ENCODE measurements around the gene PROM2.

The PROM2 gene

DNA sequence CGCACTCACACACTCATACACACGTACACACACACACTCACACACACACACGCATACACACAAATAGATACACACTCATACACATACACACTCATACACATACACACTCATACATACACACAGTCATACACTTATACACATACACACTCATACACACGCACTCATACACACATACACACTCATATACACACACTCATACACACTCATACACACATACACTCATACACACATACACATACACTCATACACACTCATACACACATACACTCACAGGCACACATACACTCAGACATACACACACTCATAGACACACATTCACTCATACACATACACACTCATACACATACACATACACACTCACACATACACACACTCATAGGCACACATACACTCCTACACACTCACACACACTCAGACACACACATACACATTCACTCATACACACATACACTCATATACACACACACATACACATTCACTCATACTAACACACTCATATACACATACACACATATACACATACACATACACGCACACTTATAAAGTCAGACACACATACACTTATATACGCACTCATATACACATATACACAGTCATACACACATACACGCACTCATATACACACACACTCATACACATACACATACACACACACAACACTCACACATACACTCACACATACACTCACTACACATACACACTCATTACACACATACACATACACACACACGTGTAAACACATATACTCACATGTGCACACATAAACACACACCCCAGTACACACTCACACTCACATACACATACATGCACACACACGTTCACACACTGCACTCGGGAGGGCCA, 51.6 kb downstream of the PROM2 start:
- no peak for DNase-seq

DNA sequence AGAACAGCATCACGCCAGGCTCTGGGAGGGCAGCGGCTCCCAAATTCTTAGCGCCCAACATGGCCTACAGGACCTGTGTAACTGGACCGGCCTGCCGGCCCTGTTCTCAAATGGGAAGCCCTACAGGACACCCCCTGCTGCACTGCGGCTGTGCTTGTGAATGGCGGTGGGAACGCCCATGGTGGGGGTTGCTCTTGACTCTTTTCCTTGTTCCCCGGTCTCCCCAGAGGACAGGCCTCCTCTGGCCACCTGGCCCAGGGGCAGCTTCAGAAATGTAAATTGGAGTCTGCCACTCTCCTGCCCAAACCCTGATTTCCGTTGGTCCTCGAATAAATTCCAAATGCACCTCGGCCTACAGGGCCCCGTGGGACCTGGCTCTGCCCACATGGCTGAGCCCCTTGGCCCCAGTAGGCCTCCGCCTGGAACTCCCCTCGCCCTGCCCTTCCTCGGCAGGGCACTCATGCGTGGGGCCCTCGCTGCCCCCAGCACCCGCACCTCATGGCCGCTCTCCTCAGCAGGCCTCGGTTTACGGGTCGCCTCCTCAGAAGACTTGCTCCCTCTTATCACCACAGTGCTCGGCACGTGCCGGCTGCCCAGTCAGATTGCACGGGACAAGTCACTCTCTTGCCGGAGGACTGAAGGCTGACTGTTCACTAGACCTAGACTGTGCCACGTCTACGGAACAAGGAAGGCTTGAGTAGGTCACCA, 52.3 kb downstream of the PROM2 start:
- DNase-seq, result no peak

DNA sequence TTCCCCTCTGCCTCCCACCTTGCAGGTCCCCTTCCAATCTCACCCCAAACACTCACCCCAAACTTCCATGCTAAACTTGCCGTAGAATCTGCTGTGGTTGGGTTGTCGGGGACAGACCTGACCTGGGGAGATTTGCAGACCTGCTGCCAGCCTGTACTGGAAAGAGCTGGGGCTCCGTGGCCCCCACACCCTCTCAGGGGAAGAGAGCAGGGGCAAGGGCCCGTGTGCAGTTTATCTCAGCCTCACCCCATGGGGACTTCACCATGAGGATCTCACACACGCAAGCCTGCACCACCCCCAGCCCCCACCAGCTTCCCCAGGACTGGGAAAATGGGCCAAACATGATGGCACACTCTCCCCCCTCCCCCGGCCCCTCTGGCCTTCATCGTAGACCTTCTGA, 53.6 kb downstream of the PROM2 start:
- DNase-seq, result no peak

DNA sequence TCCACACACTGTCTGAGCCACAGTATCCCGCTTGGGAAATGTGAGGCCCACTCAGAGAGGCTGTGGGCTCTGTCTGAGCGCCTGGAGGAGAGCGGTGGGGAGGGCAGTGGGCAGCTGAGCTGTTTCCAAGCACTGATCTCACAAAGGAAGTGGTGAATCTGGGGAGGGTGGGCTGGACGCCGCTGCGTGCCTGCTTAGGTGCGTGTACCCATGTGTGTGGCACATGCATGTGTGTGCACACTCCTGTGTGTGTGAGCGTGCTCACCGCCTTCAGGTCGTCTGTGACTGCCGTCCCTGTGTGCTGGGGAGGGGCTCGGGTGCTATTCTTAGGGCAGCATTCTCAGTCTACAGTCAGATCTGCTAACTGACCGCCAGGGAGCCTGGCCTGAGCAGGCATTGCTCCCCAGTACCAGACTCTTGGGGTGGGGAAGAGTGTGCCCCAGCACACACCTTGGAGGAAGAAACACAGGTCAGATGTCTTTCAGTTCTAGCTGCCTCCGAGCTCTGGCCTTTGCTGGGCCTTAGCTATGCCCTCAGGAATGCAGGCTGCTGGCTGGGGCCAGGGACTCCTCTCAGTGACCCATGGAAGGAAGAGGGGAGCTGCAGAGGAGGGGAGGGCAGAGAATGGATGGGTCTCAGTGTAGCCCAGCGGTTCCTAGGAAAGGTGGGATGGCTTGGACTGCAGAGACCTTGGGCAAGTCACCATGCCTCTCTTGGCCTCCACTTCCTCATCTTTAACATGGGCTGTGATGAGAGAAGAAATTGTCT, 54.3 kb downstream of the PROM2 start:
- DNase-seq, result no peak

DNA sequence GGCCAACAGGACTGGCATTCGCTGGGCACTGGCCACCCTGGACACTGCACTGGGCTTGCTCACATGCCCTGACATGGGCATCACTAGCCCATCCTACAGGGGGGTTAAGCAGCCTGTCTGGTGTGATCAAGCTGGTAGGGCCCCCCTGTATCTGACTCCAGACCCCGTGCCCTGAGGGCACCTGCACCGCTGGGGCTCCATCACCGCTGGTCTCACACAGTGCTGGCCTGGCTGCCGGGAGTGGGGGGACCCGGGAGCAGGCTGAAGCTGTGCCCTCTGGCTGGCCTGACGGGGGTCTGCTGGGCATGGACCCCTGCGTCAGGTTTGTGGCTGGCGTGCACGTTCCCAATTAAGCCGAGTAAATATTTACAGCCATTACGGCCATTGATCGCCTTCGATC, 55.2 kb downstream of the PROM2 start:
- no peak for DNase-seq

DNA sequence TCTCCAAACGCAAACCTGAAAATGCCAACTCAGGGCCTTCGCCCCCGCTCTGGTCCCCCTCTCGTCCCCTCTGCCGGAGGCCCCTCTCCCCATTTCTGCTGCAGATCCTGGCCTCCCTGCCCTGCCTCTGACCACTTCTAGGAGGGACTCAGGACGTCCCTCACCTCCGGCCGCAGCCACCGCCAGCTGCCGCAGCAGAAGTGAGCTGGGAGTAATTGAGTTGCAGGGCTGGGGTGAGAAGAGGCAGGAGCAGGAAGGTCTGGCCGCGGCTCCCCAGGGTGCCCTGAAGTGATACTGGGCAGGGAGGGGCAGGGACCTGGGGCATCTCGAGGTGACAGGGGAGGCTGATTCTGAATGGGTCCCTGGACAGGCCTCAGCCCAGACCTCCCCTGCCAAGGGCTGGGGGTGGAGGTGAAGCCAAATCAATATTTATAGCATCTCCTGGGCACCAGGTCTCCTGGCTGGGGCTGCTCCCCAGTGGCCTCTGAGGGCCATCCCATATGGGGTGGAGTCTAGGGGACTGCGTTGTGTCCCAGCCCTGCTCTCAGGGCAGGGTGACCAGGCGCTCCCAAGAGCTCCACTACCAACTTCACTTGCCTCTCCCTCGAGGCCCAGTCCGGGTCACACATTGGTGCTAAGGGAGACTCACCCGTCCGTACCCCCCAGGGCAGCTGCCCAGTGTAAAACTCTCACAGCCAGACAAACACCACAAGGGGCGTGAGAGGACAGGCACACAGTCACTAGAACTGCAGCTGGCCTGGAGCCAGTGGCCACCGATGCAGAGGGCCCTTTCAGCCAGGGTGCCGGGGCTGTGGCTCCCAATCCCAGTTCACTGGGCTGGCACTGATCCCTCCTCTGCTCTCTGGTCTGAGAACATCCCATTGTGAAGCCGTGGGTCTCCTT, 55.9 kb downstream of the PROM2 start:
- DNase-seq, result no peak

DNA sequence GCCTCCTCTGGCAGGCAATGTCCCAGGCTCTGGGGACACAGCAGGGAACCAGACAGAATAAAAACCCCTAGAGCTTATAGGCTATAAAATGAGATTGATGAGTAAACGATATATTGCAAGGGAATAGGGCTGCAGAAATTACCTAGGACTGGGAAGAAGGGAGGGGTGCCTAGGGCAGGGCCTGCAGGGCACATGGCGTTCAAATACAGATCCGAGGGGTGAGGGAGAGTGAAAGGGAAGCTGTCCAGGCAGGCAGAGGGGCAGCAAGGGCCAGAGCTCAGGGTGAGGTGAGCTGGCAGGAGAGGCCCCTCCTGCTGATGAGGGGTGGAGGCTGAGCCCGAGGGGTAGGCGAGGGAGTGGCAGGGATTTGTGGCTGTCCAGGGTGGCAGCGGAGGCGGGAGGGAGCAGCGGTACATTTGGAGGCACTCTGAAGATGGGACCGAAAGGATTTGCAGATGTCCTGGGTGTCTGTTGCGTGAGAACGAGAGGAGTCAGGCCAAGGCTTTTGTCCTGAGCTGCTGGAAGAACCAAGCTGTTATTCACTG, 56.6 kb downstream of the PROM2 start:
- no peak for DNase-seq

DNA sequence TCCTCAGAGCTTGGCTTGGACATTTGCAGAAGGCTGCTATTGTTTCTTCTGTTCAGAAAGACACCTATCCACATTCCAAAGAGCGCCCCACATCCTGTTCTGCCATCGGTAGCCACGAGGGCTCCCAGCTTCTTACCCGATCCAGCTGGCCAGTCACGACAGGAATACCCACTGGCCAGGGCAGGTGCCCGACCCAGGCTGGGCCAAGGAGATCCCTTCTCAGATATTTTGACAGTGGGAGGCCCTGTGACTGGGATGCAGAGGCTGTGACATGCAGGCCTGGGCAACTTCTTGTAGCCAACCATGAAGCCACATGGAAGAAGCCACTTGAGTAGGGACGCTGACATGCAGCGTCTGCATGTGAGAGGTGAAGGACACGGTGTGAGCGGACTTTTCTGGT, 57.4 kb downstream of the PROM2 start:
- no peak for DNase-seq

DNA sequence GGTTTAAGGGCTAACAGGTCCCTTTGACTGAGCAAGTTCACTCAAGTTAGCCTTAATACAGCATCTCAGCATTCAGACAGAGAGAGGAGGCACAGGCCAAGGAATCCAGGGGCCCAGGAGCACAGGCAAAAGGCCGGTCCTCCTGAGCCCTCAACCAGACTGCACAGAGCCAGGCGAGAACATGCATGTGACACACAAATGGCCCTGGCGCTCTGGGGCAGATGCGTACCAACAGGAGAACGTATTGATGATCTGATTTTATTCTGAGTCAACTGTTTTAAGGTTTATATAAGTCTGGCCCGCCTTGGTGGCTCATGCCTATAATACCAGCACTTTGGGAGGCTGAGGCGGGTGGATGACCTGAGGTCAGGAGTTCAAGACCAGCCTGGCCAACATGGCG, 57.8 kb downstream of the PROM2 start:
- no peak for DNase-seq

DNA sequence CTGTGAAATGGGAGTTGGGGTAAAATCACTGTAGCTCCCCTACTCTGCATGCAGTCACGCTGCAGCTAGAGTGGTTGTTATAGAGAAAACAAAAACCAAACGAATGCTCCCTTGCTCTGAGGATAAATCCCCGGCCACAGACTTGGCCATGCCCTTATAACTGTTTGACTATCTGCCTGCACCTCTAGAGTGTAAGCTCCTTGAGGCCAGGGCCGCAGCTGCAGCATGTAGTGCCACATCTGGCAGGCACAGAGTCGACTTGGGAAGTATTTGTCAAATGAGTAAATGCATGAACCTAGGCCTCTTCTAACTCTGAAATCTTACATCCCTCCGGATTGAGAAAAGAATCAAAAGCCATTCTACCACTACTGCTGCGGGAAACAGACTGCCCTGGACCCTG, 58.8 kb downstream of the PROM2 start:
- DNase-seq, result no peak

DNA sequence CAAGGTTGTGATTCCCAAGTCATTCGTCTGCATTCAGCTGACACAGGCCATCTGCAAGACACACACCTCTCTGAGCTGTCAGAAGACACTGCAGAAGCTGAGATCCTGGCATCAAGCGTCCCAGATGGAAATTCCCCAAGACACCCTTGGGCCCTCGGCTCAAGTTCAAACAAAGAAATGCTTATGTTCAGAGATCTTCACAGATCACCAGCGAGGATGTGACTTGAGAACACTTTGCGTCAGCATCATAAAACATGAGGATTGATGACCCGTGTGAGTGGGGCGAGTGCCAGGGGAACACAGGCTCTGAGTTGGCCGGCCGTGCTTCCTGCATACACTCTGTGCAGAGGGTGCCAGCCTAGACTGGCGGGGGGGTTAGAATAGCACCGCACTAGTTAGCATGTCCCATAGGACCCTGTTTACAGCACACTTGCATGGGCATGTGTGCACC, 59.7 kb downstream of the PROM2 start:
- peak; percentile 16 for DNase-seq

DNA sequence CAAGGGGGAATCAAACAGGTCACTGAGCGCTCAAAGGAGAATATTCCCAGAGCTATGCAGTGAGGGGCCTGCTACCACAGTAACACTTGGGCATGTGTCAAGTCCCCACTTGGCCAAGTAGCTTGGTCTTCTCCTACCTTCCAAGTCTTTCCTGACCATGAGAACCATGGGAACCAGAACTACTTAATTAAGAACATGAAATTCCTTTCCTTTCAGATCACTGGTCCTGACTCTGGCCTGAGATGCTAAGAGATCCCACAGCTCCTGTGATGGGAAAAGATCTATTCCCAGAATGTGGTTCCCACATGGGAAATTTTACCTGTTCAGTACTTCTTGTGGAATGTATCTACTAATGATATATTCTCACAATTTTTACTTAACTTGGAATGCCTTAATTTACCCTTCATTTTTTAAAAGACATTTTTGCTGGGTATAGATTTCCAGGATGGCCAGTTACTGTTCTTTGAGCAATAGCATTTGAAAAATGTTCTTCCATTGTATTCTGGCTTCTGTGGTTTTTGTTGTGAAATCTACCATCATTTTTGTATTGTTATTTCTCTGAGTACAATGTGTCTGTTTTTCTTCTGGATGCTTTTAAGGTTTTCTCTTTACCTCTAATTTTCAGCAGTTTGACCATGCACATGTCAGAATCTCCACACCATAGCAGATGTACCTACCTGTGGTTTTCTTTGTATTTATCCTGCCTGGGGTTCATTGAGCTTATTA, 60.8 kb downstream of the PROM2 start:
- DNase-seq, result no peak

DNA sequence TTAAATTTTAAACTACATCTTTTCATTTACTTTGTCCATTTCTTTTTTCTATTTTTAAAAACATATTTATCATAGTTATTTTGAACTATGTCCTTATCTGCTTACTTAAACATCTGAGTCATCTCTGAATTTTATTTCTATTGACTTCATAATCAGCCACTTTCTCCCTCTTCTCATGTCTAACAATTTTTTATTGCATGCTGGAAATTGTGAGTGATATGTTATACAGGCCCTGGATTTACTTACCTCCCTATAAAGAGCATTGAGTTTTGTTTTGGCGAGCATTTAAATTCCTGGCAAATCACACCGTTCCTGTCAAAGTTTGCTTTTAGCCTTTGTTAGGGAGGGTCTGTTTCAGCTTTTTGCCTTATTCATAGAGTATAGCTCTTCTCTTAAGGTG, 62.2 kb downstream of the PROM2 start:
- DNase-seq, result no peak

DNA sequence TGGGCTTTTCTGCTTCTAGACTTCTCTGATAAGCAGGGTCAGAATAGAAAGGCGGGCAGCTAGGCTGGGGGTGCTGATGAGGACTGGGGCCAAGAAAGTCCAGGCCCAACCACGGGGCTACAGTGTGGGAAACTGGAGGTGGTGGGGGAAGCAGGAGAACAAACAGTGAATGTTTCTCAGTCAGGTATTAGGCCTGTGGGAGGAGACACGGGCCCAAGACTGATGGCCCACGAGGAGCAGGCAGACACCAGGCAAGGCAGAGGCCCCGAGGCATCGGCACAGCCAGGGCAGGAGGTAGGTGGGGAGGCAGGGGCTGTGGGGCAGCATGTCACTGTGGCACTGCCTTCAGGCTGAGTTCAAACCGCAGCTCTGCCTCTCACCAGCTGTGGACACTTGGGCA, 63.6 kb downstream of the PROM2 start:
- no peak for DNase-seq
